Measurements from ENCODE around the gene ZPBP2. TPM values are rescaled to one million over a fixed set of nuclear protein-coding genes. Genes with fewer than 3 reads are reported as not detected.

Gene ZPBP2
- total RNA-seq, 6 experiments from 2014 or later: not detected

DNA sequence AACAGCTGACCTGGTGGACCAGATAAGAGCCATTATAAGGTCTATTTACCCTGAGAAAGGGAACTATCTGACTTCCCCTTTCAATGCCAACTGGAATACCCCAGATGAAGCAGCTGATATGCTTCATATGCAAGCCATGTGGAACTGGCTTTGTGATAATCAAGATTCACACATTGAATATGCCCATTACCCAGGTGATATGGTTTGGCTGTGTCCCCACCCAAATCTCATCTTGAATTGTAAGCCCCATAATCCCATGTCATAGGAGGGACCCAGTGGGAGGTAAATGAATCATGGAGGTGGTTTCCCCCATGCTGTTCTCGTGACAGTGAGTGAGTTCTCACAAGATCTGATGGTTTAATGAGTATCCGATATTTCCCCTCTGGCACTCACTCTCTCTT is 46.0 kb upstream of the ZPBP2 start:
- Histone ChIP-seq H3K9me3 (no peaks in the 10 kb centered on the region), H3K4me3 (no peak overlapping the region), H3K27ac (no peak overlapping the region), H3K4me1 (no peaks in the 10 kb centered on the region), H3K36me3 (no peaks in the 10 kb centered on the region), H3K27me3 (no peaks in the 10 kb centered on the region)
- no peak for TF ChIP-seq POLR2A (IDR thresholded peaks at IDR 0.05)
- TF ChIP-seq, protein P1, sequence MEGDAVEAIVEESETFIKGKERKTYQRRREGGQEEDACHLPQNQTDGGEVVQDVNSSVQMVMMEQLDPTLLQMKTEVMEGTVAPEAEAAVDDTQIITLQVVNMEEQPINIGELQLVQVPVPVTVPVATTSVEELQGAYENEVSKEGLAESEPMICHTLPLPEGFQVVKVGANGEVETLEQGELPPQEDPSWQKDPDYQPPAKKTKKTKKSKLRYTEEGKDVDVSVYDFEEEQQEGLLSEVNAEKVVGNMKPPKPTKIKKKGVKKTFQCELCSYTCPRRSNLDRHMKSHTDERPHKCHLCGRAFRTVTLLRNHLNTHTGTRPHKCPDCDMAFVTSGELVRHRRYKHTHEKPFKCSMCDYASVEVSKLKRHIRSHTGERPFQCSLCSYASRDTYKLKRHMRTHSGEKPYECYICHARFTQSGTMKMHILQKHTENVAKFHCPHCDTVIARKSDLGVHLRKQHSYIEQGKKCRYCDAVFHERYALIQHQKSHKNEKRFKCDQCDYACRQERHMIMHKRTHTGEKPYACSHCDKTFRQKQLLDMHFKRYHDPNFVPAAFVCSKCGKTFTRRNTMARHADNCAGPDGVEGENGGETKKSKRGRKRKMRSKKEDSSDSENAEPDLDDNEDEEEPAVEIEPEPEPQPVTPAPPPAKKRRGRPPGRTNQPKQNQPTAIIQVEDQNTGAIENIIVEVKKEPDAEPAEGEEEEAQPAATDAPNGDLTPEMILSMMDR (IDR thresholded peaks at IDR 0.05): no peak
- ATAC-seq: no peak
- WGBS (ENCODE audit: insufficient coverage, low coverage, low lambda C conversion rate, missing lambda C conversion rate): 80% methylated on average over 1 of the region's 2 CpGs
- DNase-seq: no peak
- intact Hi-C loops (cut with DNase I): loop anchor here in 1 of 2 donors (10.0 kb wide), 1 partner anchor 57 kb away; no protein-coding TSS in a partner anchor

DNA sequence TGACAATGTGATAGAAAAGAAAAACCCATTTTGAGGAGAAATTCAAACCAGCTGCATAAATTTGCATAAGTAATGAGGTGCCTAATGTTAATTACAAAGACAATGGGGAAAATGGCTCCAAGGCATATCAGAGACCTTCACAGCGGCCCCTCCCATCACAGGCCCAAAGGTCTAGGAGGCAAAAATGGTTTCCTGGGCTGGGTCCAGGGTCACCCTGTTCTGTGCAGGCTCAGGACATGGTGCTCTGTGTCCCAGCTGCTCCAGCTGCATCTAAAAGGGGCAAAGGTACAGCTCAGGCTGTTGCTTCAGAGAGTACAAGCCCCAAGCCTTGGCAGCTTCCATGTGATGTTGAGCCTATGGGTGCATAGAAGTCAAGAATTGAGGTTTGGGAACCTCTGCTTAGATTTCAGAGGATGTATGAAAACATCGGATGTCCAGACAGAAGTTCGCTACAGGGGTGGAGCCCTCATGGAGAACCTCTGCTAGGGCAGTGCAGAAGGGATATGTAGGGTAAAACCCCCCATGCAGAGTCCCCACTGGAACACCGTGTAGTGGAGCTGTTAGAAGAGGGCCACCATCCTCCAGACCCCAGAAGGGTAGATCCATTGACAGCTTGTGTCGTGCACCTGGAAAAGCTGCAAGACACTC is 44.5 kb upstream of the ZPBP2 start:
- Histone ChIP-seq H3K27me3 (no peaks in the 10 kb centered on the region), H3K9me3 (no peaks in the 10 kb centered on the region), H3K4me3 (no peak overlapping the region), H3K4me1 (peaks cover 0 to 3% (median 2%) of the 10 kb centered on the region in 4 donors), H3K27ac (no peak overlapping the region), H3K36me3 (no peaks in the 10 kb centered on the region)
- 100% methylated on average over 1 of the region's 5 CpGs for WGBS (ENCODE audit: insufficient coverage, low coverage, low lambda C conversion rate, missing lambda C conversion rate)
- no peak for TF ChIP-seq POLR2A (IDR thresholded peaks at IDR 0.05)
- TF ChIP-seq, protein P1 (IDR thresholded peaks at IDR 0.05): no peak
- DNase-seq: no peak
- intact Hi-C loops (cut with DNase I): loop anchor here in 1 of 2 donors (10.0 kb wide), 1 partner anchor 59 kb away; no protein-coding TSS in a partner anchor
- no peak for ATAC-seq

DNA sequence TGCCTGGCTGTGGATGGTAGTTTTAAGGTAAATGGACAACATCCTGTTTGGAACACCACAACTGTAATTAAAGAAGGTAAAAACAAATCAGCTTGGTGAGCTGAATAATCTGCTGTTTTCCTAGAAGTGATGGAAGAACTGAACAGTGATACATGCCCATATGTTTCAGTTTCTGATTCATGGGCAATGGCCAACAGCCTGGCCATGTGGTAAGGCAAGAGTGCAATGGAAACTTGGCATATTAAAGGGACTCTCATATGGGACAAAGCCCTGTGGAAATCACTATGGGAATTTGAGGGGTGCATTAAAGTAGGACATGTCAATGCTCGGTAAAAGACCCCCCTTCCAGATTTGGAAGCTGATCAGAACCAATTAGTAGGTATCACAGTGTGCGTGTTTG is 41.7 kb upstream of the ZPBP2 start:
- Histone ChIP-seq H3K36me3 (no peaks in the 10 kb centered on the region), H3K9me3 (no peaks in the 10 kb centered on the region), H3K4me3 (no peak overlapping the region), H3K27ac (no peak overlapping the region), H3K4me1 (peaks cover 0 to 6% (median 3%) of the 10 kb centered on the region in 4 donors), H3K27me3 (no peaks in the 10 kb centered on the region)
- no peak for DNase-seq
- WGBS (ENCODE audit: insufficient coverage, low coverage, low lambda C conversion rate, missing lambda C conversion rate): 100% methylated on average over 2 of the region's 2 CpGs
- intact Hi-C loops (cut with DNase I): loop anchor here in 1 of 2 donors (10.0 kb wide), 1 partner anchor 62 kb away; no protein-coding TSS in a partner anchor
- no peak for ATAC-seq
- TF ChIP-seq POLR2A (IDR thresholded peaks at IDR 0.05): no peak
- TF ChIP-seq, protein P1 (IDR thresholded peaks at IDR 0.05): no peak

DNA sequence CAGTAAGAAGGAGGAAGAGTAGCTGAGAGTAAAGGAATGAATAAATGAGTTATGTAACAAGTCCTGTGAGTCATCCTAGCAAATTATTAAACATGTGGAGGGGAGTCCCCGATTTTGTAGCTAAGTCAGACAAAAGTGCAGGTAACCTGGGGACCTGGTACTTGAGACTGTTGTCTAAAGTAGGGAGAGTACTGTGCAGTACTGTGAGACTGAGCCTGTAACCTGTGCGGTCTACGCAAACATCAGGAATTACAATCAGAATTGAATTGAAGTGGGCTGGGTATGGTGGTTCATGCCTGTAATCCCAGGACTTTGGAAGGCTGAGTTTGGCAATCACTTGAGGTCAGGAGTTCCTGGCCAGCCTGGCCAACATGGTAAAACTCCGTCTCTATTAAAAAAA is 39.6 kb upstream of the ZPBP2 start:
- TF ChIP-seq, protein P1 (IDR thresholded peaks at IDR 0.05): no peak
- TF ChIP-seq POLR2A (IDR thresholded peaks at IDR 0.05): no peak
- DNase-seq (peak in 2 of 3 donors; percentile 25 to 57), ATAC-seq (peak; percentile 86 to 93 (median 90))
- Histone ChIP-seq H3K27ac (peak overlapping the region in 2 of 3 donors; percentile 64 to 66), H3K4me1 (peaks cover 0 to 6% (median 3%) of the 10 kb centered on the region in 4 donors), H3K27me3 (no peaks in the 10 kb centered on the region), H3K36me3 (no peaks in the 10 kb centered on the region), H3K4me3 (peak overlapping the region in 2 of 3 donors; percentile 40 to 43), H3K9me3 (no peaks in the 10 kb centered on the region)
- intact Hi-C loops (cut with DNase I): loop anchor here in 1 of 2 donors (10.0 kb wide), 1 partner anchor 64 kb away; no protein-coding TSS in a partner anchor
- WGBS (ENCODE audit: insufficient coverage, low coverage, low lambda C conversion rate, missing lambda C conversion rate): 36% methylated on average over 4 of the region's 4 CpGs

Data from right lobe of liver (tissue), 6 donors.